GM12878 (cell line): ENCODE results near the gene TMEM272.

Experiments used
- EP300 ChIP-seq, 2 experiments: fragments of 150-350 bp in 1 of 2; IDR thresholded peaks; 2 replicates each; pipeline ENCODE4 v1.6.1; 2011 to 2012; ENCODE audit warnings: low read depth in 2 of 2, low read length in 2 of 2, borderline replicate concordance in 1 of 2, improper control_type of control experiment in 1 of 2, inconsistent platforms in 1 of 2; ENCODE audit not compliant: control insufficient read depth in 1 of 2
- HCFC1 ChIP-seq: fragments of 150-350 bp; IDR thresholded peaks from 2 replicates; pipeline ENCODE4 v1.6.1; 2014; ENCODE audit warnings: low read length
- KAT2A ChIP-seq: conservative IDR thresholded peaks from 2 replicates; pipeline ENCODE4 v1.6.1; 2011; ENCODE audit warnings: low read depth, low read length; ENCODE audit not compliant: control insufficient read depth
- NKRF ChIP-seq: fragments of 450-650 bp; conservative IDR thresholded peaks from 2 replicates; pipeline ENCODE4 v1.6.1; 2017; ENCODE audit warnings: mild to moderate bottlenecking, moderate library complexity
- NRF1 ChIP-seq: conservative IDR thresholded peaks from 2 replicates; pipeline ENCODE4 v1.6.1; 2011; ENCODE audit warnings: mild to moderate bottlenecking, low read depth, low read length, improper control_type of control experiment
- POLR2A ChIP-seq: IDR thresholded peaks from 2 replicates; pipeline ENCODE4 v1.6.1; 2011; ENCODE audit warnings: low read depth, mild to moderate bottlenecking, low read length
- POLR2AphosphoS5 ChIP-seq: IDR thresholded peaks from 2 replicates; pipeline ENCODE4 v1.6.1; 2011; ENCODE audit warnings: mild to moderate bottlenecking, low read length, inconsistent platforms
- ZNF622 ChIP-seq: fragments of 450-650 bp; IDR thresholded peaks from 2 replicates; pipeline ENCODE4 v1.6.1; 2017; ENCODE audit warnings: mild to moderate bottlenecking, inconsistent platforms
- TF ChIP-seq, protein P1 (sequence below), 3 experiments: IDR thresholded peaks in 2 of 3; conservative IDR thresholded peaks in 1 of 3; 2 replicates each; pipeline ENCODE4 v1.5.1; 2011; ENCODE audit warnings: low read depth in 3 of 3, low read length in 3 of 3, mild to moderate bottlenecking in 3 of 3, control low read depth in 2 of 3, moderate library complexity in 2 of 3, inconsistent platforms in 1 of 3, mixed read lengths in 1 of 3; ENCODE audit not compliant: control insufficient read depth in 2 of 3, insufficient read depth in 1 of 3; ENCODE audit errors: extremely low read depth in 1 of 3

DNA sequence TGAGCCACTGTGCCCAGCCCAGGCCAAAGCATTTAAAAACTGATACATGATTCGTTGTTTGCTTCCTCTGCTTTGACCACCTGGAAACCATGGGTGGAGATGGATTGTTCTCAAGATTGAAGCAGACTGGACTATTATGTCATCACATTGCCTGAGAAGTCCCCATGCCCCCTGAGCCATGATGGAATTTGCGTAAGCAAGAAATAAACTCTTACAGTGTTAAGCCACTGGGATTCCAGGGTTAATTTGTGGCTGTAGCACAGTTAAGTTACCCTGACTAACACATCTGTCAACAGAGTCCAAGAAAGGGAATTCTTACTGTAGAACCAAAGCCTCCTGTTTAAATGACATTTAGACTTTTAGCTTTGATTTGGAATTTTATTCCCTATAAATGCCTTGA is 21.6 kb downstream of the TMEM272 start:
- TF ChIP-seq NKRF (no peak), POLR2AphosphoS5 (no peak), HCFC1 (no peak), KAT2A (no peak), EP300 (IDR thresholded peaks at IDR 0.05; ENCODE audit: borderline replicate concordance in 1 of 2, control insufficient read depth in 1 of 2, low read depth in 2 of 2, low read length in 2 of 2) (no peak), NRF1 (no peak), POLR2A (no peak), ZNF622 (no peak)
- TF ChIP-seq, protein P1, sequence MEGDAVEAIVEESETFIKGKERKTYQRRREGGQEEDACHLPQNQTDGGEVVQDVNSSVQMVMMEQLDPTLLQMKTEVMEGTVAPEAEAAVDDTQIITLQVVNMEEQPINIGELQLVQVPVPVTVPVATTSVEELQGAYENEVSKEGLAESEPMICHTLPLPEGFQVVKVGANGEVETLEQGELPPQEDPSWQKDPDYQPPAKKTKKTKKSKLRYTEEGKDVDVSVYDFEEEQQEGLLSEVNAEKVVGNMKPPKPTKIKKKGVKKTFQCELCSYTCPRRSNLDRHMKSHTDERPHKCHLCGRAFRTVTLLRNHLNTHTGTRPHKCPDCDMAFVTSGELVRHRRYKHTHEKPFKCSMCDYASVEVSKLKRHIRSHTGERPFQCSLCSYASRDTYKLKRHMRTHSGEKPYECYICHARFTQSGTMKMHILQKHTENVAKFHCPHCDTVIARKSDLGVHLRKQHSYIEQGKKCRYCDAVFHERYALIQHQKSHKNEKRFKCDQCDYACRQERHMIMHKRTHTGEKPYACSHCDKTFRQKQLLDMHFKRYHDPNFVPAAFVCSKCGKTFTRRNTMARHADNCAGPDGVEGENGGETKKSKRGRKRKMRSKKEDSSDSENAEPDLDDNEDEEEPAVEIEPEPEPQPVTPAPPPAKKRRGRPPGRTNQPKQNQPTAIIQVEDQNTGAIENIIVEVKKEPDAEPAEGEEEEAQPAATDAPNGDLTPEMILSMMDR (IDR thresholded peaks at IDR 0.05 in 2 of 3, conservative IDR thresholded peaks at IDR 0.05 in 1 of 3; ENCODE audit: control insufficient read depth in 2 of 3, extremely low read depth in 1 of 3, insufficient read depth in 1 of 3, low read depth in 3 of 3, low read length in 3 of 3), result no peak
